LNCAP (cell line): ENCODE results near the gene IGSF8.

ENCODE experiments used
- CTCF ChIP-seq: fragments of 450-650 bp; IDR thresholded peaks from 2 replicates; pipeline ENCODE4 v1.5.1; 2017; ENCODE audit warnings: mild to moderate bottlenecking

IGSF8 gene

DNA sequence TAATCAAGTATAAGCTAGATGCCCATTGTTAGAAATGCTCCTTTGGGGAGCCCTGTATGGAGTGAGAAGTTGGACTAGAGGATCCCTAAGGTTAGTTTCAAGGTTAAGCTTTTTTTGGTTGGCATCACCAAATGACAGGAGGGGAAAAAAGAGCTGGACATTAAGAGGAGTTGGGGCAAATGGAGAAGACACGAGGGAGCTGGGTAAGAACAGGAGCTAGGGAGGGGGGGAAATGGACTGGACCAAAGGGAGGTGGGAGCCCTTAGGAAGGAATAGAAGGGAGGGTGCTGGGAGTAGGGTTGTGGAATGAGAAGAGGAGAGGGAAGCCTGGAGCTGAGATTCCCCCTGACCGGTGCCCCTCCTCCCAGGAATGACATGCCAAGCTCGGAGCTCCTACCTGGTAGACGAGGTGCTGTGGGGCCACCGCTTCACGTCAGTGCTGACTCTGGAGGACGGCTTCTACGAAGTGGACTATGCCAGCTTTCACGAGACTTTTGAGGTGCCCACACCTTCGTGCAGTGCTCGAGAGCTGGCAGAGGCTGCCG is 11.2 kb downstream of the IGSF8 start:
- TF ChIP-seq CTCF = no peak

GRCh38 chr1:160086456-160086892 is 11.9 kb downstream of the IGSF8 start:
- no peak for TF ChIP-seq CTCF

DNA sequence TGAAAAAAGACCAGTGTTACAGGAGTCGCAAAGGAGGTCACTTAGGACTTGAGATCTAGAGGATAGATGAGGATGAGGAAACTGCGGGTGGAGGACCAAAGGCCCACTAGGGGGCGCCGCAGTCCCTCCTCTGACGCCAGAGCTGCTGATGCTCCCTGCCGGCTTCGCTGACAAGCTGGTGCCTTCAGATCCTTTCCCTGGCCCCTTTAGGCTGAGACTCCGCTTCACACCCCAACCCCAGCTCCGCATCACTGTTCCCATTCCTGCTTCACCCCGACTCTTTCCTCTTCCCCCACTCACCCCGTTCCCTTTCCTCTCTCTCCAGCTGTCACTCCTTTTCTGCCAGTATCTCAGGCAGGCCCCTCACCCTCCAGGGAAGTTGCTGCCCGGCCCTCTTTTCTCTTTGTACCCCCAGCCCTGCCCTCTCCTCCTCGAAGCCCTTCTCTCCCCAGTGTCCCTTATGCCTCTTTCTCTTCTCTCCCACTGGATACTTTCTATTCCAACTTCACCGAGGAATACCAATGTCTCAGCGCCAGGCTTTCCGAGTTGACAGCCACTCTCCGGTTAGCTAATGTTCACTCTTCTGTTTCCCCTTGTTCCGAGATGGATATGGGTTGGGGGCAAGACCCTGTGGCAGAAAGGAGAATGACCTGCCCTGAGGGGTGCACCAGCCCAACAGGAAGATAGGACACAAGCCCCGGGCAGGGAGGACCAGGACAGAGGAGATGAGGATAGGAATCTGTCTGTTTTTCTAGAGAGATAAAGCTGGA is 12.5 kb downstream of the IGSF8 start:
- peak; percentile 93 for TF ChIP-seq CTCF

DNA sequence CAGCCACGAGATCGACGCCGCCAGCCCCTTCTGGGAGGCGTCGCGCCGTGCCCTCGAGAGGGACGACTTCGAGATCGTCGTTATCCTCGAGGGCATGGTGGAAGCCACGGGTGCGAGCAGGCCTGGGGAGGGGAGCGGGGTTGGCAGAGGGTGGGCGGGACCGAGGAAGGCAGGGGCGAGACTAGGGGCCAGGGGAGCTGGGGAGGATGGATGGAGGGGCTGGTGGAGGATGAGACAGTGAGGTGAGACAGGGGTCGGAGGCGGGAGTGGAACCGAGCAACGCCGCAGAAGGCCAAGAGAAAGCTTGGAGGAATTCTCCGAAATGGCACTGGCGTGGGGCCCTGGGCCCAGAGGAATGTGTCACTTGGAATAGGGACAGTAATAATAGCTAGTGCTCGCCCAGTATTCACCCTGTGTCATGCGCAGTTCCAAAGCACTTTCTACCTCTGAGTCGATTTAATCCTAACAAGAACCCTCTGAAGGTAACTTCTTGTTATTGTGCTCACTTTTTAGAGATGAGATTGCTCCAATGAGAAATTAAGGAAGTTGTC is 13.6 kb downstream of the IGSF8 start:
- no peak for TF ChIP-seq CTCF

- peak; percentile 92 for TF ChIP-seq CTCF
These were observed 14.2 kb downstream of the IGSF8 start for GRCh38 chr1:160083968-160084770.

GRCh38 chr1:160082926-160083325 is 15.5 kb downstream of the IGSF8 start:
- no peak for TF ChIP-seq CTCF

GRCh38 chr1:160082487-160082886 is 15.9 kb downstream of the IGSF8 start:
- no peak for TF ChIP-seq CTCF
